GM19351 (cell line): ENCODE results near the gene ZNF362.

Source experiments
- ATAC-seq: cut with Tn5 transposase; IDR thresholded peaks from one replicate; pipeline ENCODE4 v1.9.1; 2021; ENCODE audit warnings: mild to moderate bottlenecking, moderate library complexity; ENCODE audit not compliant: unreplicated experiment

The ZNF362 gene

DNA sequence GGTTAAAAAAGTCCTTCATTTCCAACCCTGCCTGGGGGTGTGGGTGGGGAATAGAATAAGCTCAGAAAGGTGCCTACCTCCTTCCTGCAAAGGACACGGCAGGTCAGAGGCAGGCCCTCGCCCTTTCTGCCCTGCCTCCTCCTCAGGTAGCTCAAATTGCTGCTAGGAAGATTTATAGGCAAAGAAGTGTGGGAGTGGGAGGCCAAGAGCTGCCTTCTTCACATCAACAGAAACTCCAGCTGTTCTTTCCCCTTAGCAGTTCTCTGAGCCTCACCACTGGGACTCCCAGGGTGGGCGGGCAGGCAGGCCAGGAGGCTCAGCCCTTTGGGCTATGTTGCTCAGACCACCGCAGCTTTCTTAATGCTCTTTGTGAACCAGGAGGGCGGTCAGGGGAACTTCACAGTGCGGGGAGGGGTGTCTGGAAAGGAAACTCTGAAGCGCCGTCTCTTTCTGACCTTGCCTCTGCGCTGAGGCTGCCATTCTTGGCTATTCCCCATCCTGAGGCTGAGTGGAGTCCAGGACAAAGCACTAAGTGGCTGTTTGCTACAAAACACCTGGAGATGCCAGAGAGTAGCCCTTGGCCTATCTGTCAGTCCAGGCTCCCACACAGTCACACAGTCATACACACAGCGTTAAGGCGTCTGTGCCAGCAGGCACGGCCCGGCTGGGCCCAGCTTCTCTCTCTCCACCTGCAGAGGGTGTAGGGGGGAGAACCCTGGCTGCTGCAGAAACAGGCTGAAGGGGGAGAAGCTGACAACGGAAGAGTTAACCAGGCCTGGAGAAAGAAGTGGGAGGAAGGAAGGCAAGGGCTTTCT is 67.6 kb downstream of the ZNF362 start:
- no peak for ATAC-seq

- no peak for ATAC-seq
These were observed 68.6 kb downstream of the ZNF362 start for GRCh38 chr1:33324677-33325575.

- no peak for ATAC-seq
These were observed 70.5 kb downstream of the ZNF362 start for GRCh38 chr1:33326785-33327184.

DNA sequence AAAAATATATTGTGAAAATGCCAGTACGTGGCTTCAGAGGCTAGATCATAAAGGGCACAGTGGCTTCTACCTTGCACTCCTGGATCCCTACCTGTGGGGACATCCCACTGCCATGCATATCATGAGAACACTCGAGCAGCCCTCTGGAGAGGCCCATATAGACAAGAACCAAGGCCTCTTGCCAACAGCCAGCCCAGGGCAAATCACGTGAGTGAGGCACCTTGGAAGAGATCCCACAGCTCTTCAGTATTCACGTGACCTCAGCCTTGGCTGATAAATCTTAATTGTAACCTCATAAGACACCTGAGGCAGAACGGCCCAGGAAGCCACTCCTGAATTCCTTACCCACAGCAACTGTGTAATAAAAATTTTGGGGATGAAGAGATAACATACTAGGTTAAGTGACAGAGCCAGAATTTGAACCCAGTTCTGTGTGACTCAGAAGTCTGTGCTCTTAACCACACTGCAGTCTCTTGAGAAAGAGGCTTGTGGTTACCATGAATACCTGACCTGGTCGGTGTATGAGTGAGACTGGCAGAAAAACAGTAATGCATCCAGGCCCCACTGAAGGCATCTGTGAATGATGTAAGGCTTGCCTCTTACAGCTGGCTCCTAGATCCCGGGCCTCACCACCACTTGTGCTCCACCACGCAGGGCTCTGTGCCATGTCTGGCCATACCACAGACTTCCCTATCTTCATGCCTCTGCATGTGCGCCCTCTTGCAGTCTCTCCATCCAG is 71.5 kb downstream of the ZNF362 start:
- ATAC-seq = no peak

DNA sequence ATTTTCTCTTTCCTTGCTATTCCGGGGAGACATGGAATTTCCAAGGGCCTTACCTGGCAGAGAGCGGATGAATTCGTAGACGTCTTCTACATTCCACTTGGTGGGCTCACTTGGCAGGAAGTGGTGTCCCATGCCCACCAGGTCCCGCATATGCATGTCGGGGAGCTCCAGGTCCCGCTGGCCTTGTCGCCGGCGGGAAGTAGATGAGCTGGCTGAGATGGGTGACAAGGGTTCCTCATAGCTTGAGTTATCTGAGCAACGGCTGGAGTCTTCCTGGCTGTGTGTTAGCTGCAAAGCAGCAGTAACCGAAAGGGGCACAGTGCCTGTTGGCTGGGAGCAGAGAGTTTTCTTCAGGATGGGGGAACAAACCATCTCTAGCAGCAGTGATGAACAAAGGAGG is 72.5 kb downstream of the ZNF362 start:
- ATAC-seq = no peak

GRCh38 chr1:33329600-33330305 is 73.5 kb downstream of the ZNF362 start:
- ATAC-seq = no peak

- no peak for ATAC-seq
These were observed 74.1 kb downstream of the ZNF362 start for GRCh38 chr1:33330361-33330890.

- no peak for ATAC-seq
These were observed 74.6 kb downstream of the ZNF362 start for GRCh38 chr1:33330906-33331305.

GRCh38 chr1:33331444-33332356 is 75.4 kb downstream of the ZNF362 start:
- no peak for ATAC-seq

- ATAC-seq = no peak
These were observed 76.1 kb downstream of the ZNF362 start for GRCh38 chr1:33332357-33332789.

GRCh38 chr1:33332881-33333280 is 76.6 kb downstream of the ZNF362 start:
- no peak for ATAC-seq

DNA sequence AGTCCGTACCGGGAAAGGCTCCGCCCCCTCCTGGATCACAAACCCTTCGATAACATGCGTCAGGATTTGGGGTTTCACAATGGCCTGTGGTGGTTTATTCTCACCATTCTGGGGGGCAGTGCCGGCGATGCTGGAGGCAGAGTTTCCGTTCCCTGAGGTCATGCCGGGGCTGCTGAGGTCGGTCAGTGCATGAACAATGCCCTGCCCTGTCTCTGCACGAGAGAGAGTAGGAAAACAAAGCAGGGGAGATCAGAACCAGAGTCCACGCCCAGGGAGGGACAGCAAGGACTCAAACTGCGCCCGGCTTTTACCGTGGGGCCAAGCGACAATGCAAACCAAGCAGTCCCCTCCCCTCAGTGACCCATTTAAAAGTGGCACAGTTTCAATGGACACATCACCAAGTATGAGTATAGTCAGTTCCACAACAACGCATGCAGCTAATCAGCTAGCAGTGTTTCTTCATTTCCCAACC is 77.8 kb downstream of the ZNF362 start:
- no peak for ATAC-seq

GRCh38 chr1:33335020-33335419 is 78.7 kb downstream of the ZNF362 start:
- no peak for ATAC-seq

DNA sequence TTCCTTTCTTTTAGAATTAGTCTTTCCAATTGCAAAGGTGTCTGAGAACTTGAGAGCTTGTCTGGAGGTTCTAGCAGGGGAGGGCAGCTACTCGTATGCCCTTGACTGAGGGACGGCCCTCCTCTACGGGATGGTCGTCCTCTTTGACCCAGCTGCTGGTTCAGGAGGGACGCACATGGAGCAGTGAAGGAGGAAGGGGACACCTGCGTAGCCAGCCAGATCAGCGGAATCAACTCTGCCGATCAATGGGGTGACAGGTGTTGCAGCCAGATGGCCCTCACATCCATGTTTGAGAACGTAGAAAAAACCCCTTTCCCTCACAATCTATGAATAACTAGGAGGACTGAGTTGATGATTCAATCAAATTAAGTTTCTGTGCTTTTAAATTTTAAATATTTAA is 80.3 kb downstream of the ZNF362 start:
- no peak for ATAC-seq

DNA sequence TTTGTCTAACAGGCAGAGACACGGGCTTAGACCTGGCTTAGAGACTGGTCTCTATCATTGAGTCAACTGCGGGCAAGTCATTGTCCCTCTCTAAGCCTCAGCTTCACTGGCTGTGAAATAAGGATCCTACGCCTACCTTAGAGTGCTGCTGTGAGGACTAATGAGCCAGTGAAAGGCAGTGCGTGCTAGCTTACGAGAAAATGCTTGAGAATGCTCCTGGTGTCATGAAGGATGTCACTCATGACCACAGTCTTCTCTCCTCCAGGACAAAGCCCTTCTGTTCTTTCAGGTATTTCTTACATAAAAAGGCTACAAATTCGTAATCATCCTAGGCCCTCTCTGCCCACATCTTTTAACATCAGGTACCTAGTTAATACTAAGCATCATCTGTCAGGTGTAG is 81.1 kb downstream of the ZNF362 start:
- no peak for ATAC-seq

DNA sequence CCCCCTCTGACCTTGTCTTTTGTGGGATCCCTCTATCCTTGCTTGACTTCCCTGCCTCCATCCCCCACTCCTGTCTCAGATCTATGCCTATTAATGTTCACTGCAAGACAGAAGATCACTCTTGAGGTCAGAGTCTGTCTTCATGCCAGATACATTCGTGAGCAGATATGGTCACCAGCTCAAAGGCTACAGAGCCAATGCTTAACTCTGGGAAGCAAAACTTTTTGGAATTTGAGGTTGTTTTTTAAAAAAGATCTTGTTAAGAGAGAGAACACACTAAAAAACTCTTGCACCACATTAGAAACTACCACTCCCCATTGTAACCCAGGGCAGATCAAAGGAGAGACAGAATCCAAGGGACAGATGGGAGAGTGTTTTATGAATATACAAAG is 81.8 kb downstream of the ZNF362 start:
- ATAC-seq = no peak

GRCh38 chr1:33338440-33339211 is 82.3 kb downstream of the ZNF362 start:
- ATAC-seq = no peak

- ATAC-seq = no peak
These were observed 83.1 kb downstream of the ZNF362 start for GRCh38 chr1:33339413-33339812.
